ENCODE results near the gene TDRD6.
"Not testable (repeated sequence)": the region's sequence is repeated elsewhere in the genome, so short reads cannot be mapped to it uniquely, and the experiment has no call there.

The TDRD6 gene, protein sequence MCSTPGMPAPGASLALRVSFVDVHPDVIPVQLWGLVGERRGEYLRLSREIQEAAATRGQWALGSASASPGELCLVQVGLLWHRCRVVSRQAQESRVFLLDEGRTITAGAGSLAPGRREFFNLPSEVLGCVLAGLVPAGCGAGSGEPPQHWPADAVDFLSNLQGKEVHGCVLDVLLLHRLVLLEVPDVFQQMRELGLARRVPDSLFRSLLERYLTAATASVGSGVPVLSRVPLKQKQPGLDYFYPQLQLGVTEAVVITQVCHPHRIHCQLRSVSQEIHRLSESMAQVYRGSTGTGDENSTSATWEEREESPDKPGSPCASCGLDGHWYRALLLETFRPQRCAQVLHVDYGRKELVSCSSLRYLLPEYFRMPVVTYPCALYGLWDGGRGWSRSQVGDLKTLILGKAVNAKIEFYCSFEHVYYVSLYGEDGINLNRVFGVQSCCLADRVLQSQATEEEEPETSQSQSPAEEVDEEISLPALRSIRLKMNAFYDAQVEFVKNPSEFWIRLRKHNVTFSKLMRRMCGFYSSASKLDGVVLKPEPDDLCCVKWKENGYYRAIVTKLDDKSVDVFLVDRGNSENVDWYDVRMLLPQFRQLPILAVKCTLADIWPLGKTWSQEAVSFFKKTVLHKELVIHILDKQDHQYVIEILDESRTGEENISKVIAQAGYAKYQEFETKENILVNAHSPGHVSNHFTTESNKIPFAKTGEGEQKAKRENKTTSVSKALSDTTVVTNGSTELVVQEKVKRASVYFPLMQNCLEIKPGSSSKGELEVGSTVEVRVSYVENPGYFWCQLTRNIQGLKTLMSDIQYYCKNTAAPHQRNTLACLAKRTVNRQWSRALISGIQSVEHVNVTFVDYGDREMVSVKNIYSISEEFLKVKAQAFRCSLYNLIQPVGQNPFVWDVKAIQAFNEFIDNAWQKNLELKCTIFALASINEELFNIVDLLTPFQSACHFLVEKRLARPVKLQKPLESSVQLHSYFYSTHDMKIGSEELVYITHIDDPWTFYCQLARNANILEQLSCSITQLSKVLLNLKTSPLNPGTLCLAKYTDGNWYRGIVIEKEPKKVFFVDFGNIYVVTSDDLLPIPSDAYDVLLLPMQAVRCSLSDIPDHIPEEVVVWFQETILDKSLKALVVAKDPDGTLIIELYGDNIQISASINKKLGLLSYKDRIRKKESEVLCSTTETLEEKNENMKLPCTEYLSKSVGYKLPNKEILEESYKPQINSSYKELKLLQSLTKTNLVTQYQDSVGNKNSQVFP (N-terminal part only)

DNA sequence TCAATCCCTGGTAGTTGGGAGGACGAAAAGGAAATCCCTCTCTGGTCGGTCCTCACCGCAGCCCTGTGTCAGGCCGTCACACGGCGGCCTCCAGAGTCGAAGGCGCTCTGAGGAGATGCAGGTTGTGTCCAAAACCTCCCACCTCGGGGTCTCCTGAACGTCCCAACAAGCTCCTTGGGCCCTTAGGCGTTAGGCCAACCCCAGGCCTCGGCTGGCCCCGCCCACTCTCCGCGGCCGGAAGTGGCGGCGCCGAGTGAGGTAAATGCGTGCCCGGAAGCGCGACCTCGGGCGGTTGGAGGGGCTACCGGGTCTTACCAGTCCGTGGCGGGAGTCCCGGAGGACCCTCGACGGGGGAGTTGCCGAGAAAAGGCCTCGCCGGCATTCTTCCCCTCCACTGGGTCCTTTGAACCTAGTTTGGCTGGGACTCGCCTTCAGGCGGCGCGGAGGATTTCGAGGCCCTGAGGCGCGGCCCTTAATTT lies at the start of gene TDRD6:
TDRD6 (plus strand) TSS at position 267 of the 479 bp plus-strand sequence. CDS start 244 bp downstream, outside the sequence.
- no peak for DNase-seq (ENCODE audit: low read depth)

- DNase-seq (ENCODE audit: low read depth), result no peak
Observed at GRCh38 chr6:46637933-46638332, 49.8 kb upstream of the TDRD6 start.

DNA sequence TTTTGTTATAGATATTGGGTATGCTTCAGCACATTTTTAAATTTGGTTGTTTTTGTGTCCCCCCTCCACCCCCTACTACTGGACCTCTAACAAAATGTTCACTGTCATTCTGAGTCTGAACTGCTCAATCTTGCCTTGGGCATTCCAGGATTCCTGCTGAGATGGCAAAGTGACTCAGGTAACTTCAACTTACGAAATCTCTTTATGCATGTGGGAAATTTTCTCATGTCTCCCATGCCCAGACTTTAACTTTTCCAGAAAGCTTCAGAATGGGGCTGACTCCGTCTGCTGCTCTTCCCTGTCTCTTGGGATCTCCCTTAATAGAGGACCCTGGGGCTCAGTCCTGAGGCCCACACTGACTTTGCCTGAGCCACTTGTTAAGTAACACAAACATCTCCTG lies 49.0 kb upstream of the TDRD6 start:
- DNase-seq (ENCODE audit: low read depth), result no peak

DNA sequence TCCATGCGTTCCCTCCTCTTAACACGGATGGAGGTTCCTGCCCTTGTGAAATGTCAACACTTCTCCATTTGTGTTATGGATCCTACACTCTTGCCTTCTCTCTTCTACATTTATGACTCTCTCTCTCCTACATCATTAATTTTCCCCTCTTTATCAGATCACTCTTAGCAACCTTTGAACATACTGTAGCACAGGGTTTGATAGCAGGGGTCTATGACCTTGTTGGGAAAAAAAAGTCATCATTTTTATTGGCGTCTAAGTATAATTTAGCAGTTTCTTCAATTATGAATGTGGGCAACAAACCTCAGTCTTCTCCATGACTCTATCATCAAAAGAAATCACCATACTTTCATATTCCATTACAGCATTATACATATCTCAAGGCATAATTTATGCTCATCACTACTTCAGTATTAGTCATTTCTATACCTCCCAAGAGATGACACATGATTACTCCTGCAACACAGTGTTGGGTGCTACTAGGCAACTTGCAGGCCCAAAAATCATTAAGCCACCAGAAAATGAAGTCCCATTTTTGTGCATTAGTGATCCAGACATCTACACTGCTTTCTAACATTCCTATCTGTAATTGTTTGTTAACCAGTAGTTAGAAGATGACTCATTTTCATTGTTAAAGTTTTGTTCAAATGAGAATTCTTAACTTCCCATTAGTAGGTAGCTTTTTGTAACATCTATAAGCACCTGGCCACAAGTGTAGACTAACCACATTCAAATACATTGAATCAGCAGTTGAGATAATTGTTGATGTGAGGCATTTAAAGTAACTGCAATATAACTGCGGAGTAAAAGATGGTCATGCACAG lies 44.5 kb upstream of the TDRD6 start:
- DNase-seq (ENCODE audit: low read depth), result no peak

DNA sequence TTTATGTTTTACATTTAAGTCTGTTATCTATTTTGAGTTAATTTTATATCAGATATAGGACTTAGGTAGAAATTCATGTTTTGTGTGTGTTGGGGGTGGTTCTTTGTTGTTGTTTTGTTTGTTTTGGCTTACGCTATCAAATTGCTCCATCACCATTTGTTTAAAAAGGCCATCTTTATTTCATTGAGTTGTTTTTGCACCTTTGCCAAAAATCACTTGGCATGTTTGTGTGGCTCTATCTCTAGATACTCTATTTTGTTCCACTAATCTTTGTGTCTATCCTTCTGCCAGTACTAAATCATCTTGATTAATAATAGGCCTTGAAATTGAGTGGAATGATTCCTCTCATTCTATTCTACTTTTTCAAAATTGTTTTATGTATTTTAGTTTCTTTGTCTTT lies 42.4 kb upstream of the TDRD6 start:
- DNase-seq (ENCODE audit: low read depth), result no peak

DNA sequence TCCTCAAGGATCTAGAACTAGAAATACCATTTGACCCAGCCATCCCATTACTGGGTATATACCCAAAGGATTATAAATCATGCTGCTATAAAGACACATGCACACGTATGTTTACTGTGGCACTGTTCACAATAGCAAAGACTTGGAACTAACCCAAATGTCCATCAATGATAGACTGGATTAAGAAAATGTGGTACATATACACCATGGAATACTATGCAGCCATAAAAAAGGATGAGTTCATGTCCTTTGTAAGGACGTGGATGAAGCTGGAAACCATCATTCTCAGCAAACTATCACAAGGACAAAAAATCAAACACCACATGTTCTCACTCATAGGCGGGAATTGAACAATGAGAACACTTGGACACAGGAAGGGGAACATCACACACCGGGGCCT lies 39.6 kb upstream of the TDRD6 start:
- DNase-seq (ENCODE audit: low read depth), result not testable (repeated sequence)

DNA sequence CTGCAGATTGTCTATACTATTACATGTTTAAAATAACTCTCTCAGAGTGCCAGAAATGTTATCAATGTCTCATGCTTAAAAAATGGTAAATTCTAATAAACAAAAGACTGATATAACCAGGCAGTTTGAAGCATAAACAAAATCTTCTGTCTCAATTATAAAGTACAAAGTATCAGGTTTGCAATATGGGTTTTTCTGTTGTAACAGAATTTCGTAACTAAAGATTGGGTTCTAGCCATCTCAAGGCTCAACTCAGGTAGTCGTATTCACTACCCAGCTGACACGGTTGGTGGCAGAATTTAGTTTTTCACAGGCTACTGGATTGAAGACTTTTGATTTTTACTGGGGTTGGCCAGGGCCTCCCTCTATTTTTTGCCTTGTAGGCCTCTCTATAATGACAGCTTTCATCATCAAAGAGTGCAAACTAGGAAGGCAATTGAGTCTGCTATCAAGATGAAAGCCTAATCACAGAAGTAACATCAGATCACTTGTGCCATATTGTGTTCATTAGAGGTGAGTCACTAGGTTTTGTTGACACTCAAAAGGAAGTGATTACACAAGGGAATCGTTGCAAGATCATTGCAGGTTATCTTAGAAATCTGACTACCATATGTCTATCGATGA lies 38.7 kb upstream of the TDRD6 start:
- DNase-seq (ENCODE audit: low read depth), result no peak

DNA sequence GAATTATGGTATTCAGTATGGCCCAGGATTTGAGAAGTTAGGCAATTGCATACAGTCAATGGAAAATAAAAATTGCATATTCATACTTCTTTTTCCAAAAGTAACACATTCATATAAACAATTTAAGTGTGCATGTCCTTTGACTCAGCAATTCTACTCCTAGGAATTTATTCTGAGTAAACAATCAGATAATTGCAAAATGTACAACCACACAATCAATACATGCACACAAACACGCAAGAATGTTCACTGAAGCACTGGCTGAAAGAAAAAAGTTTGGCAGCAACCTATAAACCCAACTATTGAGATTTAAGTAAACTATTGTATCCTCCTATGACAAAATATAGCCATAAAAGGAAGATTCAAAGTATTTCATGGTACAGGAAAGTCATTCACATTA lies 36.7 kb upstream of the TDRD6 start:
- DNase-seq (ENCODE audit: low read depth), result no peak

- no peak for DNase-seq (ENCODE audit: low read depth)
Observed at GRCh38 chr6:46651816-46652215, 35.9 kb upstream of the TDRD6 start.

- no peak for DNase-seq (ENCODE audit: low read depth)
Observed at GRCh38 chr6:46652232-46652602, 35.5 kb upstream of the TDRD6 start.

DNA sequence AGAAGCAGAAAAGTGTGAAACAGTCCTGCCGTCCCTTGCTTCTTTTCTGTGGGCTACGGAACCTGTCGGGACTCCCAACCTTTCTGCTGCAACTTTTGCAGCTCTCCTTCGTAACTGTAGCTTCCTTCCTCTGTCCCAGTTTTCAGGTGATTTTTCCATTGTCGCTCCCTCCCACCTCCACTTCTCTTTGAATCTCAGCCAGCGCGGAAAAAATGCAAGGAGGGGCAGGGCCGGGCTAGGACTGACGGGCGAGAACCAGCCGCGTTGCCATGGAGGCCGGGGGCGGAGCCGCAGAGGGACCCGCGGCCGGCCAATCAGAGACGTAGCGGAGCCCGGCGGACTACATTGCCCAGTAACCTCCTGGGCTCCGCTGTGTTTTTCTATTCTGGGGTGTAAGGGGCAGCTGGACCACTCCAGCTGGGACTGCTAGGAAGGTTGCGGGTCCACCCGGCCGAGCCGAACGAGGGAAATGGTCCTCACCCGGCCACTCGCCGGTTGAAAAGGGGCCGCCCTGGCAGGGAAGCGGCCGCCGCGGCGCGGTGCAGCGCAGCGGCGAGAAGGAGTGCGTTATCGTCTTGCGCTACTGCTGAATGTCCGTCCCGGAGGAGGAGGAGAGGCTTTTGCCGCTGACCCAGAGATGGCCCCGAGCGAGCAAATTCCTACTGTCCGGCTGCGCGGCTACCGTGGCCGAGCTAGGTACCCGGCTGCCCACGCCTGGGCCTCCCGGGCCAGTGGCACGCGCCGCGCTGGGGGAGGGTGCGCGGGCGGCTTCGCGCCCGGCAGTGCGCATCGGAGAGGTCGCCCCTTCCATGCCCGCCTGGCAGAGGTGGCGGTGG lies 34.9 kb upstream of the TDRD6 start, which contains the start of the genes CYP39A1 and SLC25A27:
CYP39A1 (minus strand) TSS at position 216 of the 836 bp plus-strand sequence. CDS start 236 bp downstream, outside the sequence.
SLC25A27 (plus strand) TSS at position 373 of the 836 bp plus-strand sequence; CDS start at position 591, 218 bp downstream.
- peak; percentile 59 for DNase-seq (ENCODE audit: low read depth)

- no peak for DNase-seq (ENCODE audit: low read depth)
Observed at GRCh38 chr6:46653439-46654195, 34.1 kb upstream of the TDRD6 start.

- no peak for DNase-seq (ENCODE audit: low read depth)
Observed at GRCh38 chr6:46655803-46656202, 31.9 kb upstream of the TDRD6 start.

- DNase-seq (ENCODE audit: low read depth), result no peak
Observed at GRCh38 chr6:46657642-46658041, 30.0 kb upstream of the TDRD6 start.

GRCh38 chr6:46661483-46661882 lies 26.2 kb upstream of the TDRD6 start:
- no peak for DNase-seq (ENCODE audit: low read depth)

GRCh38 chr6:46667377-46667776 lies 20.3 kb upstream of the TDRD6 start:
- DNase-seq (ENCODE audit: low read depth), result no peak

DNA sequence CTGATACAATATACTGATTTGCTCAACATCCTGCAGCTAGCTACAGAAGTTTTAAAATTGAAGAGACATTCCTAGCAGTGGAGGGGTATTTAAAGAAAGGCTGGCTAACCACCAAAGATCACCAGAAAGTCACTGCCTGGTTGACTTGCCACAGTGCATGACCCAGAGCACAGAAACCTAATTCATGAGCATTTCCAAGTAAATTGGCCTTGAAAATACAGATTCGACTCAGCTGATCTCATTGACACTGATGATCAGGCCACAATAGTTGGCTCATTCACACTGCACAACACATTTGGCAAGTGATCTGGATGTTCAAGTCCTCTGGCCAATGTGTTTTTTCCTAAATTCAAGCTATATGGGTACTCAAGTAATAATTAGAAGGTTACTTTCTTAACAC lies 13.3 kb upstream of the TDRD6 start:
- DNase-seq (ENCODE audit: low read depth), result no peak

GRCh38 chr6:46676604-46677313 lies 10.9 kb upstream of the TDRD6 start:
- no peak for DNase-seq (ENCODE audit: low read depth)

Measured in stimulated activated CD8-positive, alpha-beta memory T cell treated with anti-CD3 and anti-CD28 coated beads, Interleukin-15, amount 100 ng/mL, for 1 hour (primary cell).